Stimulated activated CD8-positive, alpha-beta memory T cell treated with anti-CD3 and anti-CD28 coated beads, Interleukin-7, amount 100 ng/mL, for 4 hours (primary cell): Measurements from ENCODE around the gene UTS2B.

ENCODE experiments used
- DNase-seq, 2 donors: peaks; one replicate each; pipeline ENCODE4 v3.0.0-alpha.2; 2020; ENCODE audit warnings: low read depth in 2 of 2

The UTS2B gene

DNA sequence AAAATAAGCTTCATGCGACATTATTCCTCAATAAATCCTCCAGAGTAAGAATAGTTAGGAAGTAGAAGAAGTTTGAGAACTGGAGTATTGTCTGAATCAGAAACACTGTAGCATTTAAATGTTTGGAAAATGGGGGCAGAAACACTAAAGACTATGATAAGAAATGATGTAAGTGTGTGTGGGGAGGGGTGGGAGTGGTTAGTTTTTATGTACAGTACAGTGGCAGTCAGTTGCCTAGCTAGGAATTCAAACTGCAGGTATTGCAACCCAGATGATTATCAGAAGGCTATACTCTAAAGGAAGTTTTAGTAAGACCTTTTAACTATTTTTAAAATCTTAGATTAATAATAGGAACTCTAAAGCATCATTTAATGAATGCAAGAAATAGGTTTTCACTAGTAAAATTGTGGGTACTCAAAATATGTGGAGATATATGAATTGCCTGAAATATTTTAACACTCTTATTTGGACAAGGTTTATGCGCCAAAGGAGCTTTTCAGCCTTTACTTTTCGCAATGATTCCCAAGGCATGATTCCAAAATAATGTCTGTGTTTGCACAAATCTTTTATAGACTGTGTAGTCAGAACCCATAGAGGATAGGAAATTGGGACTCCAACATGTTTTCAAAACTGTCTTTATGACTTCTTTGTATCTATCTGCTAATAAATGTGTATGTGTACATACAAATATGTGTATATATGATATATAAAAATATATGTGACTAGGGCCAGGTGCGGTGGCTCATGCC is 9.1 kb downstream of the UTS2B start:
- DNase-seq: no peak

DNA sequence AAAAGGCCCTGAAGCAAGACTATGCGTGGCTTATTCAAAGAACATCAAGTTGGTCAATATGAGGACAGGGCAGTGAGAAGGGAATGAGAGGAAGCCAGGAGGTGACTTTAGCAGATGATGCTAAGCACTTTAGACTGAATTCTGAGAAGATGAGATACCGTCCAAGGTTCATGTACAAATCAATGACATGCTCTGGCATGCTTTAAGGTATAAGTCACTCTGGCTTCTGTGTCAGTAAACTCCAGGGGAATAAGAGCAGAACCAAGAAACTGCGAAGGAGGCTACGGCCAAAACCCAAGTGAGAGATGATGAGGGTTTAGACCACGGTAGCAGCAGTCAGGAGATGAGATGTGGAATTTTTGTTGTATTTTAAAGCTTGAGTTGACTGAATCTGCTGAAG is 10.0 kb downstream of the UTS2B start:
- DNase-seq: no peak

GRCh38 chr3:191316876-191317603 is 13.3 kb downstream of the UTS2B start:
- DNase-seq: no peak

GRCh38 chr3:191314109-191314728 is 16.1 kb downstream of the UTS2B start:
- DNase-seq: no peak

DNA sequence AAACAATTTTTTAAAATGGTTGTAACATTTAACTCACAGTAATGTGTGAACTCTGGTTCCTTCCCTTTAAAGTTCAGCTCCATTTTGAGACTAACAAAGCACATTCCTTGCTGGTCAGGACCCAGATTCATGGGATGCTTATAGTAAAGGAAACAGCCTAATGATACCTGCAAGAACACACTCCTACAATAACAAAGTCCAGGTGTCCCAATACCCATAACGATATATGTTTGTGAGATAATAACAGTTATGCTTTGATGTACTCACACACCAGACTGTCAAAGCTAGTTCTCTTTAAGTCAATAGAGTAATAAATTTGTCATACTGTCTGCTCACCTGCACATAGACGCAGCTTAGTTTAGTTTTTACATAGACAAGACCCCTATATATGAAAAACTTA is 17.0 kb downstream of the UTS2B start:
- no peak for DNase-seq

DNA sequence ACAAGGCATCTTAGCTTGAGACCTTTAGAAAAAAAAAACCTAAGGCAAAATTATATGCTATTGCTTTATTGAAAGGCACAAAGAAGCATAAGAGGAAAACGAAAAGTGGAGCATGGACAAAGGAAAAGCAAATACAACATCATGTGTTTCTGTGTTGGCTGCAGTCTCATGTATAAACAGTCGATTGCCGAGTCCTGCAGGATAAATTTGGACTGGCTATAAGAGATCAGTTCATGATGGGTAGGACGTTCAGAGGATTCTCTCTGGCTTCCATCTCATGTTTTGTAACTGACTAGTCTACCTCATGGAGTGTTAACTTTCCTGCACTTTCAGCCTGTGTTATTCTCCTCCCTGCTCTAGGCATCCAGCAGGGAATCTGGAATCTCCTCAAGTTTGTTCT is 23.0 kb downstream of the UTS2B start:
- no peak for DNase-seq

DNA sequence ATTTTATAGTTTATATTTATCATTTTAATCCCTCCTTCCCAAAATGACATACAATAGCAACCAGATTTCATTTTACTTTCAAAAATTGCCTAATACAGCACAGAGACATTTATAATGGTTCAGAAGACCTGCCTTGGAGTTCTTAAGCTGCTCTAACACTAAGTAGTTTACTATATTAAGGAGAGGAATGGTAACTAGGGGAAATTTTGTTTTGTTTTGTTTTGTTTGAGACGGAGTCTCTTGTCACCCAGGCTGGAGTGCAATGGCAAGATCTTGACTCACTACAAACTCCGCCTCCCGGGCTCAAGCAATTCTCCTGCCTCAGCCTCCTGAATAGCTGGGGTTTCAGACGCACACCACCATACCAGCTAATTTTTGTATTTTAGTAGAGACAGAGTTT is 23.9 kb downstream of the UTS2B start:
- no peak for DNase-seq

- DNase-seq: no peak
Measured at GRCh38 chr3:191303596-191303995, 26.7 kb downstream of the UTS2B start.

DNA sequence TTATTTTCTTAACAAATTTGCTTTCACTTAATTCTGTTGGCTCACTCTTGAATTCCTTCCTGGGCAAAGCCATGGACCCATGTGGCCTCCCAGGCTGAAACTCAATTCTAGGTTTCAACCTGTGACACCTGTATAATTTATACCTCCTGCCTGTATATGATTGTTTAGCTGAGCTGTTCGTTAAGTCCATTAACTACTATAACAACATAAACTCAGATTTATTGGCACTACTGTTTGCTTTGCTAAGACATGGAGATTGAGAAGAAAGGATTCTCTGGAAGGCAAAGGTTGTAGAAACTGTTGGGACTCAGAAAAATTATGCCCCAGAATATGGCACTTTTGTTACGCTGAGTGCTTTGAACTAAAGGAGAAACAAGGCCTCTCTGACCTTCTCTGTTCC is 27.9 kb downstream of the UTS2B start:
- no peak for DNase-seq

DNA sequence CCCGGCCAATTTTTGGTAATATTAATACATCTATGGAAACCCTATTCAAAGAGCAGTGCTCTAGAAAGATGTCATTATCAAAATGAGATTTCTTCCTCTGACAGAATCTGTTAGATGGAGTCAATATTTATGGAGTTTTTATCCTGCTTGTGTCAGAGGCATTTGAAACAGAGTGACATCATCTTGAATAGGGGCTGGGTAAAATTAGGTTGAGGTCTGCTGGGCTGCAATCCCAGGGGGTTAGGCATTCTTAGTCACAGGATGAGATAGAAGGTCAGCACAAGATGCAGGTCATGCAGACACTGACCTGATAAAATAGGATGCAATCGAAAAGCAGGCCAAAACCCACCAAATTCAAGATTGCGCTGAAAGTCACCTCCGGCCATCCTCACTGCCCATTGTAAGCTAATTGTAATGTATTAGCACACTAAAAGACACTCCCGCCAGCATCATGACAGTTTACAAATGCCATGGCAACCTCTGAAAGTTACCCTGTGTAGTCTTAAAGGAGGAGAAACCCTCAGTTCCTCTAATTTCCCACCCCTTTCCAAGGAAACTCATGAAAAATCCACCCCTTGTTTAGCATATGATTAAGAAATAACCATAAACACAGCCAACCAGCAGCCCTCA is 28.4 kb downstream of the UTS2B start:
- DNase-seq: no peak

GRCh38 chr3:191301017-191301416 is 29.3 kb downstream of the UTS2B start:
- no peak for DNase-seq

DNA sequence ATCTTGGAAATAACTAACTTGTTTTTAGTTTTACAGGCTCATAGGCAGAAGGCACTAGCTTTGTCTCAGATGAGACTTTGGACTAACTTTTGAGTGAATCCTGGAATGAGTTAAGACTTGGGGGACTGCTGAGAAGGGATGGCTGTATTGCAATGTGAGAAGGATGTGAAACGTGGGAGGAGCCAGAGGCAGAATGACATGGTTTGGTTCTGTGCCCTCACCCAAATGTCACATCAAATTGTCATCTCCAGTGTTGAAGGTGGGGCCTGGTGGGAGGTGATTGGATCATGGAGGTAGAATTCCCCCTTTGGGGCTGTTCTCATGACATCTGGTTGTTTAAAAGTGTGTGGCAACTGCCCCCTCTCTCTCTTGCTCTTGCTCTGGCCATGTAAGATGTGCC is 29.9 kb downstream of the UTS2B start:
- DNase-seq: no peak

GRCh38 chr3:191298846-191299245 is 31.5 kb downstream of the UTS2B start:
- DNase-seq: no peak

- no peak for DNase-seq
Measured at GRCh38 chr3:191296041-191296541, 34.2 kb downstream of the UTS2B start.

GRCh38 chr3:191294291-191294690 is 36.0 kb downstream of the UTS2B start:
- no peak for DNase-seq

GRCh38 chr3:191292243-191293015 is 37.9 kb downstream of the UTS2B start:
- DNase-seq: no peak

DNA sequence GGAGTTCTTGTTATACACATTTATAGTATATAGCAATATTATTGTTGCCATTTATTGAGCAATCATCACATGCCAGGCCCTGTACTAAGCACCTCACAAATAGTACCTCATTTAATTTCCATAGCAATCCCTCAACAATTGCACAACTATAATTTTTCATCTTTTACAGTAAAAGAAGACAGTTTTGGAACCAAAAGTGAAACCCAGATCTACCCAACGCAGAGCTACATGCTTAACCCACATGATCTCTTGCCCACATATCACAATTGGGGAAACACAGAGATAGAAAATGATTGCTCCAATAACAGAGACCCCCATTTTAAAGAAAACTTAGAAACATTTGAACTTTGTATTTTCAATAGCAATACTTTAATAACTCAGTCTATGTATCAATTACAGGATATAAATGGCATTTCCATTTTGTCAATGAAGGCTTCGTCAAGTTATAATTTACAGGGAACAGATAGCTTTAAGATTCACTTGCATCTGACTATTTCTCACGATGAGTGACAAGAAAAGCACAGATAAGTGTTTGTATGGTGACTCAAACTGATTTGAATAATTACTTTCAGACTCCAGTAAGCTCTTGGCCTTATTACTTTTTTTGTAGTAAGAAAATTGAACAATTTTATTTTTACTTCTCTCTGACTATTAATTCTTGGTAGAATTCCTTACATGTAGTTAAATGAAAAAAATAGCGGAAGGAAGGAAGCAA is 39.9 kb downstream of the UTS2B start:
- DNase-seq: no peak

DNA sequence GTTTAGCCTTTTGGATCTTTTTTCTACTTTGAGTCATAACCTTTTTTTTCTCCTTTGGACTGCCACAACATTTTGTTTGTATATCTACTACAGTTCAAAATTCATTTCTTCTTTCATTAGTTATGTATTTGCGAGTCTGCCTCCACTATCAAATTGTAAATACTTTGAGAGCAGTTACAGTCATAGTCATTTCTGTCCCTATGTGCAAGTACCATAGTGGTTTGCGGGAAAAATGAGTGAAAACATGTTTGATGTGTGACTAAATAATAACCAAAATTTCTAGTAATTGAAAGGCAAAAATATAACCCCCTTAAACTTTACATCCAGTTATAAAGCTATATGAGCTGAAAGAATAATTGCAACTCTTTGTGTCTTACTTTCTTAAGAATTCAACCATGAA is 46.9 kb downstream of the UTS2B start:
- DNase-seq: no peak

DNA sequence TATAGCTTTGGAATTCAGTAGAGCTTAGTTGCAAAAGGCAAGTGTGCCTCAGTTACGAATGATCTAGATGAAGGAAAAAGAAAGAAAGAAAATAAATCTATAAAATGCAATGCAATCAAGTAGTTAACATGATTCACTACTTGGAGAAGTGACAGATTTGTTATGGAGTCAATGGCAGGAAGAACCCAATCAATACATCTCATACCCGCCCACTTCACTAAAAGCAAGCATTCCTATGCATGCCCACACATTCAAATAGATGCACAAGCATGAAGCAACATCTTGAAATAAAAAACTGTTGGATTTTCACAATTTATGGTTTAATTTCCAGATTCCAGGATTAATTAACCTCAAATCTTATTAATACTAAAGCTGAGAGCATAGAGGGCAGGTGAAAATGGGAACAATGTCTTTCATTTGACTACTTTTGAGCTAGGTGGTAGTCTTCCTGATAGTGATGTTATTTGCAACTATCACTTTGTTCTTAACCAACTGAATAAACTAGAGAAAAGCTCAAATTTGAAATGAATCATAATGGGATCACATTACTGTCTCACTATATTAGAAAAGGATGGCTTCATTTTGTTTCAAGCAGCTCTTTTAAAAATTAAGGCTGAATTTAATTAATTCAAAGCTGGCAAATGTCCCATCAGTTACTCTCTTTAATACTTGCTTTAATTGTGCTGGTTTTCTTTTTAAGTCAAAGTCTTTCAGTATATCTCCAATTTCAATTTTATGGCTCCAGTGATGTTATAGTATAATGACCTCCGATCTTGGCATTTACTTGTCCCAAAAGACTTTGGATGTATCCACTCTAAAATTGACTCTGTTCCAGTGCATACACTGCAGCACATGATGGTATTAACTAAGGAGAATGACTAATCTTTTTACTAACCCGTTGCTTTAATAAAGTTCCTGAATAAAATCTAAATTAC is 47.8 kb downstream of the UTS2B start:
- no peak for DNase-seq

- DNase-seq: no peak
Measured at GRCh38 chr3:191280882-191281281, 49.4 kb downstream of the UTS2B start.
